GM10248 (cell line): ENCODE measurements around the gene RNU1-4.
"Not testable (repeated sequence)": the region's sequence is repeated elsewhere in the genome, so short reads cannot be mapped to it uniquely, and the experiment has no call there.

Source experiments
- CTCF ChIA-PET: fragments of 300-600 bp; sonication (Branson Sonifier 250); formaldehyde crosslinking; extraction: SDS; loops from one replicate; lab custom pipeline; 2021; ENCODE audit warnings: antibody characterized with exemption; lab: Yijun Ruan, JAX
- POLR2A ChIA-PET: fragments of 350-650 bp; sonication (Branson Sonifier 250); formaldehyde crosslinking; extraction: SDS; loops from one replicate; lab custom pipeline; 2020; ENCODE audit warnings: antibody characterized with exemption; lab: Yijun Ruan, JAX
- DNase-seq: peaks from one replicate; pipeline ENCODE4 v3.0.0; 2012; ENCODE audit errors: extremely low spot score

Gene RNU1-4

GRCh38 chr1:16755385-16755784 lies 15.1 kb downstream of the RNU1-4 start:
- POLR2A ChIA-PET, CTCF ChIA-PET: not testable (repeated sequence)

GRCh38 chr1:16755932-16756331 lies 15.6 kb downstream of the RNU1-4 start:
- CTCF ChIA-PET, DNase-seq, POLR2A ChIA-PET: not testable (repeated sequence)

More at GRCh38 chr1:16755385-16755784, 15.1 kb downstream of the RNU1-4 start:
- not testable (repeated sequence) for DNase-seq

DNA sequence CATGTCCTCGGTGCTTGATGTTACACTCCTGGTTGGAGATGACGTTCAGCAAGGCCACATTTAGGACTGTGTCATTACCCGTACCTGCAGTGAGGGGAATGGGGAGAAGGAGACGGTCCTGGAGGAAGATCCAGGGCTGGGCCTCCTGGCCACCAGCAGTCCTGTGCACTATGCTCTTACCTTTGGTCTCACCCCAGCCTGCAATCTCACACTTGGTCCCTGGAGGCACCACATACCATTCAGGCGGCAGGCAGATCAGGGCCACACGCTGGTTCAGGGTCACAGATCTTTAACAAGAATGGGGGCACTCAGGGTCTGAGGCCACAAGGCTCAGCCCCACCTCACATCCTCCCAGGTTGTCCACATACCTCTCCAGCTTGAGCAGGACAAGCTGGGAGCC lies 17.3 kb downstream of the RNU1-4 start:
- CTCF ChIA-PET, DNase-seq, POLR2A ChIA-PET: not testable (repeated sequence)

DNA sequence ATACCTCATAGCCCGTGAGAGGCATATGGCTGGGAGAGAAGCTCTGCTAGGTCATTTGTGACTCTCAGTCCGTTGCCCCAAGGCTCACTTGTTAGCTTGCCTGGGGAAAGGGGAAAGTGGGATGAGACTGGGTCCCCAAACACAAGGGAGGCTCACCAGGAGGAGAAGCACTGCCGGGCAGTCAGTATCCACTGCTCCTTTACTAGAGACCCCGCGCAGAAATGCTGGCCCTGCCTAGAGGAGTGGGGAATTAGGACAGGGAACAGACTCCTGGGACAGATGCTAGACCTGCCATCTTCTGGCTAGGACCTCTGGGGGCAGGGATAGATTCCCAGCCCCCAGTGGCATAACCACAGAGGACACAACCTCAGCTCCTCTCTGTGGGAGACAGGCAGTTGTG lies 17.7 kb downstream of the RNU1-4 start:
- CTCF ChIA-PET, DNase-seq, POLR2A ChIA-PET: not testable (repeated sequence)

DNA sequence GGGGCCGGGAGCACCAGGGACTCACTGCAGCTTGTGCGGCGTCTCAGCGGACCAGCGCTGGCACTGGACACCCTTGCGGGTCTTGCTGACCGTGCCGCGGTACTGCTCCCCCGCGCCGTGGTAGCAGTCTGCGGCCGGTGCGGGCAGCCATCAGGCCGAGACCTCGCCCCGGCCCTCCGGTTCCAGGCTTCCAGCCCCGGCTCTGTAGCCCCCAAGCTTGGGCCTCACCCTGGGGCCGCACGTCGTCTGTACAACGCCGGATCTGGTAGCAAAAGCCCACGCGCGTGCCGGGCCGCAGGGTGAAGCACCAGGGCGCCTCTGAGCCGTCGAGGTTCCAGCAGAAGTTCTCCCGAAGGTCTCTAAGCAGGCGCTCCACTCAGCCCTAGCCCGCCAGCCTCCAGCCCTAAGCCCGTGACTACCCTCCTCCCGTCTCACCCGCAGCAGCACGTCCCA lies 18.8 kb downstream of the RNU1-4 start:
- DNase-seq, CTCF ChIA-PET, POLR2A ChIA-PET: not testable (repeated sequence)

GRCh38 chr1:16759650-16760455 lies 19.5 kb downstream of the RNU1-4 start:
- DNase-seq, POLR2A ChIA-PET, CTCF ChIA-PET: not testable (repeated sequence)

DNA sequence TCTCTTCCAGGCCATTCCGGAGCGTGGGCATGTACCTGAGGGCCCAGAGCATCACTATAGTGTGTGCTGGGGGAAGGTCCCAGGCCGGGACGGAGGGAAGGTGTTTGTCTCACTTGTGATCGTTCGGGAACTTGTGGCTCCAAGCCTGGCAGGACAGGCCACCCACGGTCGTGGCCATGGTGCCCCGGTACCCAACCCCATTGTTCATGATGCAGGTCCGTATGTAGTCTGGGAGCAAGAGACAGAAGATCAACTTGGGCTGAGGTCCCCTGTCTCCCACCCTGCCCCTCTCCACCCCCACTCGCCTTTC lies 20.1 kb downstream of the RNU1-4 start:
- DNase-seq, POLR2A ChIA-PET, CTCF ChIA-PET: not testable (repeated sequence)

- CTCF ChIA-PET = not testable (repeated sequence)
Measured at GRCh38 chr1:16760801-16761200, 20.5 kb downstream of the RNU1-4 start.

DNA sequence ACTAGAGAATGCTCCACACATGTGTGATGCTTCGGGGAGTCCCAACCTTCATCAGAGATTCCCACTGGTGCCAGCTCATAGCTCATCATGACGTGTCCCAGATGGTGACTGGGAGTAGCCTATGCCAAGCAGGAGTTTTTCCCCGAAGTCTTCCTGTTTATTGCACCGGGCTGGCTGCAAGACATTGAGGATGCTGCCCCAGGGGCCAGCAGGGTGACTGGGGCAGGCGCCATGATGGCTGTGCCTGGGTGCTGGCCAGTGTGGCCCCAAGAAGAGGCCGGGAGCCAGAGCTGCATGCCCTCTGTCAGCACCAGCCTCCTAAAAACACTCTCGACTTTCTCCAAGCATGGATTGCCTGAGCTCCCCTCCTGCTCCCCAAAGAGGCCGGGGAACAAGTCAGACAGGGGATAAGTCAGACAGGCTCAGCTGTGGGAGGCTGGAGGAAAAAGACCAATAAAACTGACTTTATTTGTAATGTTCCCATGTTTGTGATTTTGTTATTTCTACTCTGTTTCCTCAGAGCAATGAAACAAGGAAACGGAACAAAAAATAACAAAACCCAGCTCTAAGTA lies 24.0 kb downstream of the RNU1-4 start:
- CTCF ChIA-PET, POLR2A ChIA-PET: not testable (repeated sequence)

More at GRCh38 chr1:16760801-16761200, 20.5 kb downstream of the RNU1-4 start:
- POLR2A ChIA-PET, DNase-seq: not testable (repeated sequence)

DNA sequence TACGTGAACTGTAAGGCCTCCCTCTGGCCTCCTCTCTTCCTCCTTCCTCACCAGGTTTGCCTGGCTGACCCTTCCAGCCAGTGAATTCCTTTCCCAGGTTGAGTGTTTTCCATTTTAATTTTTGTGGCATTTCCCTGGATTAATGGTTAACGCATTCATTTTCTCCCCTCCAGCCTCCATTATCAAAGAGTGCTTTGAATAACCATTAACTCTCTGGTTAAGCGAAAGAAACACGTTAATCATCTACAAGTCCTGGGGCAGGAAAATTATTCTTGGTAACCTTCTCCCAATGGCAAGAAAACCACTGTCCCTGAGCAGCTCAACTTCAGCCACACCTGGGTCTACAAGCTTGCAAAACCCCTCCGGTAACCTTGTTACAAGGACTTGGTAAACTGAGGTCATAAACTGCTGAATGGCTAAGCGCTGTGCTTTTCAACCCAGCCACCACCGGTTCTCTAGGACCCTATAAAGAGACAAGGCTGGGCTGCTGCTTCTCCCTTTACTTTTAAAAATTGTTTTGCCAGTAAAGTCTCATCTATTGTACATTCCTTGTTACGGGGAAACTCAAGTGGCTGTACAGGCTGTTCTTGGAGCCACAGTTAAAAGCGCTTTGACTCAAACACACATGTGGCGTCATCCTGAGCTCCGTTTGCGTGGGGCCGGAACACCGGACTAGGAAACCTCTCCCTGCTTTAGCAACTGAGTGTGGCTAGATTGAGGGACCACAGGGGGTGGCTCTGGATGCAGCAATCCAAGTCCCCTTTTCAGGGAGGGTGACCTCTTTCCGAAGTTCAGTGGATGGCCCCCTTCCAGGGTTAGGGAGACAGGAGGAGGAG lies 24.7 kb downstream of the RNU1-4 start:
- CTCF ChIA-PET, POLR2A ChIA-PET, DNase-seq: not testable (repeated sequence)

More for the DNA sequence above, 24.0 kb downstream of the RNU1-4 start:
- not testable (repeated sequence) for DNase-seq

GRCh38 chr1:16765731-16766605 lies 25.7 kb downstream of the RNU1-4 start:
- DNase-seq, POLR2A ChIA-PET, CTCF ChIA-PET: not testable (repeated sequence)

DNA sequence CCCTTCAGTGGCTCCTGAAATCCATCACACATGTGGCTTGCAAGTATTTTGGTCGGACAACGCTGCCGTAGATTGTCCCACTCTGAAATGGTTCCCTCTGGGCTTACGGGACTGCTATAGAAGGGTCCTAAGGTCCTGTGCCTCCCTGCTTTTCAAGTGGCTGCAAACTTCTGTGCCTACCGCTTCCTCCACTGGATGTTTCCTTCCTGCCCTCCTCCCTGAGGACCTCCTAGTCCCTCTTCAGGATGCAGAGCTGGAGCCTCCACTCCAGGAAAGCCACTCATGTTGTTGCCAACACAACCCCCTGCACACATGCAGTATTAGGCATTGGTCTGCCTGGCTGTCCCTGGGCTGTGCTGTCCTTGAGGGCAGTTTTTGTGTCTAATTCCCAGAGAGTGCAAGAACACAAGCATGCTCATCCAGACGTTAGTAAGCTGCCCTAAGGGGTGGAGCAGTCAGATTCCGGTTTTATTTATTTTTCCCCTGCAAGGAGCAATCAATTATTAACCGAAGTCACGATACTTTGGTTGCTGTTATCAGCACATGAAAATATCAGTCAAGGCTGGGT lies 26.5 kb downstream of the RNU1-4 start:
- DNase-seq, POLR2A ChIA-PET, CTCF ChIA-PET: not testable (repeated sequence)

GRCh38 chr1:16770139-16770759 lies 29.9 kb downstream of the RNU1-4 start:
- CTCF ChIA-PET, DNase-seq, POLR2A ChIA-PET: not testable (repeated sequence)

- POLR2A ChIA-PET, CTCF ChIA-PET, DNase-seq: not testable (repeated sequence)
Measured at GRCh38 chr1:16770896-16771446, 30.7 kb downstream of the RNU1-4 start.

DNA sequence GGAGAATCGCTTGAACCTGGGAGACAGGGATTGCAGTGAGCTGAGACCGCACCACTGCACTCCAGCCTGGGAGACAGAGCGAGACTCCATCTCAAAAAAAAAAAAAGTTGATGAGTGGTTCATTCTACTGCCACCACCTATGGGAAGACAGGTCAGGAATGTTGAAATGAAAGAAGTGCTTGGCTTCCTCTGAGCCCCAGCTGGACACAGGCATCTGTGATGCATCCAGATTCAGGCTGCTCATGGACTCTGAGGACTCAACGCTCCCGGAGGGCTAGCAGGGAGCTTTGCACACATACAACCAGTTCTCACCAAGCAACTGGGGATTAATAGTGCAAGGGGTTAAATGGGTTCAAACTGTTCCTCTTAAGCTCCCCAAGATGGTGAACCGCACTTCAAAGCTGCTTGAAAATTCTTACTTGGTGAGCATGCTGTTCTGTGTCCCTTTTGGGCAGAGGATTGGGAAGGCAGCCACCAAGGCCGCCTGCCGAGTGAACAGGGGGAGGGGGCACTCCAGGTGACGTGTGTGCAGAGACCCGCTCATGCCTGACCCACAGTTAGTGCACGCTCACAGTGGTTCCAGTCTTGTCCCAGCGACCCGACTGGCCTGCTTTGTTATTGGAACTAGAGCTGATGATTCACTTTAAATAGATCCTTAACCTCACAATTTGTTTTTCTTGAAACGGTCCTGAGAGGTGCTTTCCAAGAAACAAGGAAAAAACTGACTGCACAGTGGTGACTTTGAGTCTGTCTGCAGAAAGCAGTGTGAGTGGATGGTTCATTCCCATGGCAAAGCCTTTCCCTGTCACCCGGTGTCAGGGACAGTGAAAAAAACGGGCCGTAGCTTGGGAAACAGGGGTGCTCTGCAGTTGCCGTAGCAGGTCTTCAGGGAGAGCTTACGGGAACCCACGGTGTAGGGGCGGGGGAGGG lies 32.2 kb downstream of the RNU1-4 start:
- CTCF ChIA-PET, DNase-seq, POLR2A ChIA-PET: not testable (repeated sequence)

DNA sequence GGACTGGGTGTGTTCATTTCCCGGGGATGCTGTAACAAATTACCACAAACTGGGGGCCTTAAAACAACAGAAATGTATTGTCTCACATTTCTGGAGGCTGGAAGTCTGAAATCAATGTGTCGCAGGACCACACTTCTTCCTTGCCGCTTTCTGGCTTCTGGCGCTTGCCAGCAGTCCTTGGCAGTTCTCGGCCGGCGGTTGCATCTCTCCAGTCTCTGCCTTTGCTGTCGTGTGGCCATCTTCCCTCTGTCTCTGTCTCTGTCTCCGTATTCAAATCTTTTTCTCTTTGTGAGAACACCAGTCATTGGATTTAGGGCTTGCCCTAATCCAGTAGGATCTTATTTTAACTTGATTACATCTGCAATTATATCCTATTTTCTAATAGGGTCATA lies 32.9 kb downstream of the RNU1-4 start:
- DNase-seq, POLR2A ChIA-PET, CTCF ChIA-PET: not testable (repeated sequence)
